Fibroblast of skin of left biceps (primary cell): Measurements from ENCODE around the gene GGT6.

Experiments
- DNase-seq, 2 experiments: peaks; one replicate each; pipeline ENCODE4 v3.0.0-alpha.2; 2013; ENCODE audit warnings: low read depth in 2 of 2

GGT6 gene

GRCh38 chr17:4574448-4575045 lies 14.2 kb upstream of the GGT6 start:
- DNase-seq: no peak

- no peak for DNase-seq
Measured at GRCh38 chr17:4573669-4574068, 13.3 kb upstream of the GGT6 start.

- DNase-seq: no peak
Measured at GRCh38 chr17:4573115-4573514, 12.7 kb upstream of the GGT6 start.

GRCh38 chr17:4572131-4572530 lies 11.8 kb upstream of the GGT6 start:
- DNase-seq: no peak

- DNase-seq: no peak
Measured at GRCh38 chr17:4569591-4569990, 9.2 kb upstream of the GGT6 start.

- DNase-seq: peak in 1 of 2 experiments; percentile 7
Measured at GRCh38 chr17:4566785-4567184, 6.4 kb upstream of the GGT6 start.

- peak; percentile 22 to 28 for DNase-seq
Measured at GRCh38 chr17:4565209-4566141, 5.1 kb upstream of the GGT6 start.

GRCh38 chr17:4562015-4562969 lies 1.9 kb upstream of the GGT6 start:
- no peak for DNase-seq

GRCh38 chr17:4560837-4561256 lies 470 bp upstream of the GGT6 start:
- no peak for DNase-seq

- DNase-seq: no peak
Measured at GRCh38 chr17:4559966-4560365, 411 bp downstream of the GGT6 start.

GRCh38 chr17:4559139-4559791 lies 1.1 kb downstream of the GGT6 start:
- no peak for DNase-seq

- DNase-seq: no peak
Measured at GRCh38 chr17:4558347-4558971, 1.9 kb downstream of the GGT6 start.

- no peak for DNase-seq
Measured at GRCh38 chr17:4557626-4558346, 2.6 kb downstream of the GGT6 start.

GRCh38 chr17:4556996-4557395 lies 3.4 kb downstream of the GGT6 start:
- no peak for DNase-seq

GRCh38 chr17:4555873-4556759 lies 4.3 kb downstream of the GGT6 start:
- DNase-seq: no peak

- peak; percentile 82 to 83 for DNase-seq
Measured at GRCh38 chr17:4554997-4555799, 5.2 kb downstream of the GGT6 start, which contains the start of gene MYBBP1A. Gene MYBBP1A (minus strand): TSS chr17:4555384. CDS start chr17:4555324, 60 bp downstream.

- DNase-seq: no peak
Measured at GRCh38 chr17:4554441-4554996, 5.9 kb downstream of the GGT6 start.

- no peak for DNase-seq
Measured at GRCh38 chr17:4553669-4554068, 6.7 kb downstream of the GGT6 start.
